Calu3 (cell line): ENCODE data around the gene MFSD6L. TPM values are rescaled to one million over a fixed set of nuclear protein-coding genes. Genes with fewer than 3 reads are reported as not detected.

Source experiments
- BruUV-seq: library from RNA; stranded (reverse); fragments of 400-500 nt; replicated peaks from 2 replicates; lab custom pipeline; 2021; lab: Mats Ljungman, UMichigan
- CTCF ChIA-PET: fragments of 300-600 bp; sonication (Branson Sonifier 250); formaldehyde crosslinking; loops from one replicate; lab custom pipeline; 2022; ENCODE audit warnings: antibody characterized with exemption; lab: Charles Lee
- DNase-seq: peaks from one replicate; pipeline ENCODE4 v3.0.0; 2022
- H3K27ac Mint-ChIP-seq: one replicate; pipeline ENCODE4 v1.8.0; 2022; ENCODE audit warnings: mixed read lengths; ENCODE audit not compliant: unreplicated experiment
- H3K27me3 Mint-ChIP-seq: one replicate; pipeline ENCODE4 v1.8.0; 2022; ENCODE audit warnings: mixed read lengths; ENCODE audit not compliant: unreplicated experiment
- H3K36me3 Mint-ChIP-seq: one replicate; pipeline ENCODE4 v1.8.0; 2022; ENCODE audit warnings: mild to moderate bottlenecking, moderate library complexity, mixed read lengths; ENCODE audit not compliant: insufficient read depth, unreplicated experiment
- H3K4me1 Mint-ChIP-seq: one replicate; pipeline ENCODE4 v1.8.0; 2022; ENCODE audit warnings: mild to moderate bottlenecking, low read depth, mixed read lengths; ENCODE audit not compliant: unreplicated experiment
- H3K4me3 Mint-ChIP-seq: one replicate; pipeline ENCODE4 v1.8.0; 2022; ENCODE audit warnings: mild to moderate bottlenecking, low read depth, moderate library complexity, mixed read lengths; ENCODE audit not compliant: unreplicated experiment
- H3K9me3 Mint-ChIP-seq: one replicate; pipeline ENCODE4 v1.8.0; 2022; ENCODE audit warnings: low read depth, mixed read lengths; ENCODE audit not compliant: unreplicated experiment
- CTCF ChIP-seq: fragments of 200-600 bp; IDR thresholded peaks from one replicate; pipeline ENCODE4 v1.8.0; 2022; ENCODE audit warnings: antibody characterized with exemption; ENCODE audit not compliant: unreplicated experiment
- intact Hi-C: fragments of 100-400 bp; cut with micrococcal nuclease; formaldehyde crosslinking; loops from one replicate; pipeline ENCODE4 v1.10.0; 2022; ENCODE audit not compliant: unreplicated experiment
- total RNA-seq: library from RNA; stranded (reverse); gene quantifications from 2 replicates; pipeline ENCODE4 v1.2.3, GENCODE V29; 2022

Gene MFSD6L
- total RNA-seq, 1 experiment from 2014 or later = 0.21 TPM

- no TSS peak for BruUV-seq
Observed at GRCh38 chr17:8803531-8804420, 4.6 kb upstream of the MFSD6L start.

GRCh38 chr17:8801135-8801840, 2.1 kb upstream of the MFSD6L start:
- no peak overlapping the region for H3K27ac Mint-ChIP-seq
- CTCF ChIA-PET = no interaction called here
- no peak for TF ChIP-seq CTCF
- H3K9me3 Mint-ChIP-seq = no peaks in the 10 kb centered on the region
- H3K27me3 Mint-ChIP-seq = peaks cover 3% of the 10 kb centered on the region
- H3K36me3 Mint-ChIP-seq = no peaks in the 10 kb centered on the region
- no peak overlapping the region for H3K4me3 Mint-ChIP-seq
- intact Hi-C loops = no loop called here
- no peaks in the 10 kb centered on the region for H3K4me1 Mint-ChIP-seq
- no peak for DNase-seq
- BruUV-seq = no TSS peak

More at GRCh38 chr17:8803531-8804420, 4.6 kb upstream of the MFSD6L start:
- Mint-ChIP-seq H3K27me3 (peaks cover 26% of the 10 kb centered on the region), H3K4me1 (no peaks in the 10 kb centered on the region), H3K36me3 (no peaks in the 10 kb centered on the region), H3K4me3 (no peak overlapping the region), H3K27ac (no peak overlapping the region), H3K9me3 (no peaks in the 10 kb centered on the region)
- DNase-seq = no peak
- TF ChIP-seq CTCF = no peak
- CTCF ChIA-PET = interaction anchor here (0.6 kb wide), 1 partner anchor 1202 kb away, joined by 3 read pairs; no protein-coding TSS in a partner anchor
- intact Hi-C loops = no loop called here

- Mint-ChIP-seq H3K27me3 (no peaks in the 10 kb centered on the region), H3K4me1 (no peaks in the 10 kb centered on the region), H3K9me3 (no peaks in the 10 kb centered on the region), H3K36me3 (no peaks in the 10 kb centered on the region), H3K4me3 (no peak overlapping the region), H3K27ac (no peak overlapping the region)
- DNase-seq = no peak
- intact Hi-C loops = no loop called here
- no TSS peak for BruUV-seq
- CTCF ChIA-PET = no interaction called here
- TF ChIP-seq CTCF = no peak
Observed at GRCh38 chr17:8800656-8801055, 1.5 kb upstream of the MFSD6L start.

- intact Hi-C loops = loop anchor here (2.0 kb wide), 1 partner anchor 95 kb away; no protein-coding TSS in a partner anchor
- H3K36me3 Mint-ChIP-seq = no peaks in the 10 kb centered on the region
- CTCF ChIA-PET = interaction anchor here (0.6 to 1.0 kb wide), 4 partner anchors 95 to 1075 kb away, joined by 3 to 10 read pairs (median 6); no protein-coding TSS in a partner anchor
- H3K27ac Mint-ChIP-seq = no peak overlapping the region
- peak overlapping the region; percentile 43 for H3K4me3 Mint-ChIP-seq
- no peaks in the 10 kb centered on the region for H3K27me3 Mint-ChIP-seq
- DNase-seq = no peak
- BruUV-seq = no TSS peak
- H3K4me1 Mint-ChIP-seq = no peaks in the 10 kb centered on the region
- TF ChIP-seq CTCF = no peak
- no peaks in the 10 kb centered on the region for H3K9me3 Mint-ChIP-seq
Observed at GRCh38 chr17:8799570-8800212, 526 bp upstream of the MFSD6L start.
